Activated T-cell treated with anti-CD3 and anti-CD28 coated beads, Interleukin-2, amount 50 U/mL, for 24 hours (primary cell): ENCODE results near the gene PARD3.

Experiments
- DNase-seq: peaks from one replicate; pipeline ENCODE4 v3.0.0-alpha.2; 2020
- H3K27ac Mint-ChIP-seq: 2 replicates; pipeline ENCODE4 v1.8.0; 2020; ENCODE audit warnings: mild to moderate bottlenecking, mixed read lengths
- H3K27me3 Mint-ChIP-seq: 2 replicates; pipeline ENCODE4 v1.8.0; 2020; ENCODE audit warnings: mixed read lengths
- H3K36me3 Mint-ChIP-seq: 2 replicates; pipeline ENCODE4 v1.8.0; 2020; ENCODE audit warnings: low read depth, mixed read lengths
- H3K4me1 Mint-ChIP-seq: 2 replicates; pipeline ENCODE4 v1.8.0; 2020; ENCODE audit warnings: low read depth, mixed read lengths
- H3K4me3 Mint-ChIP-seq: 2 replicates; pipeline ENCODE4 v1.8.0; 2020; ENCODE audit warnings: mild to moderate bottlenecking, moderate library complexity, mixed read lengths
- H3K9me3 Mint-ChIP-seq: 2 replicates; pipeline ENCODE4 v1.8.0; 2020; ENCODE audit warnings: mixed read lengths

Gene PARD3

DNA sequence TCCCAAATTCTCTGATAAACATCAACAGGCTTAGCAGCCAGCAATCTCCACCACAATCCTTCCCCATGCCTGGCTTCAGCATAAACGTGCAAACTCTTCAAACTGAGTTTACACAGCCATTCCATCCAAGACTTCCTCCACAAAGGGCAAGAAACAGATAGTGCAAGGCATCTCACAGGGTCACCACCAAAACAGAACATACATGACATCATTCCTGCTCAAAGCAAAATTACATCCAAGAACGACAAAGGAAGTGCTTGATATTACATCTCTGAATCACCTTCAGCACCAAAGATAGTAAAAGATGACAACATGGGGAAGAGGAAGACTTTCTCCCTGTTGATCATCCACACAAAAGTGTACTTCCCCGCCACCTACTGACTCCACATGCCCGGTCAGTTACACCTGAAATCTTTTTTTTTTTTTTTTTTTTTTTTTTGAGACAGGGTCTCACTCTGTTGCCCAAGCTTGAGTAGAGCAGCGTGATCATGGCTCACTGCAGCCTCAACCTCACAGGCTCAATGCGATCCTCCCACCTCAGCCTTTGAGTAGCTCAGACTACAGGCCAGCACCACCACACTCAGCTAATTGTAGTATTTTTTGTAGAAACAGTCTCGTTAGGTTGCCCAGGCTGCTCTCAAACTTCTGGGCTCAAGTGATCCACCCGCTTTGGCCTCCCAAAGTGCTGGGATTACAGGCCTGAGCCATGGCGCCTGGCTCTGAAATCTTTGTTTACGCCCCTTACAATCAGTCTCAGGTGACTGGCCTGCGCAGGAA lies 127.5 kb downstream of the PARD3 start:
- H3K4me1 Mint-ChIP-seq = no peaks in the 10 kb centered on the region
- no peak overlapping the region for H3K4me3 Mint-ChIP-seq
- no peak for DNase-seq
- H3K27ac Mint-ChIP-seq = no peak overlapping the region
- H3K36me3 Mint-ChIP-seq = no peaks in the 10 kb centered on the region
- H3K27me3 Mint-ChIP-seq = peaks cover 4% of the 10 kb centered on the region
- H3K9me3 Mint-ChIP-seq = no peaks in the 10 kb centered on the region

DNA sequence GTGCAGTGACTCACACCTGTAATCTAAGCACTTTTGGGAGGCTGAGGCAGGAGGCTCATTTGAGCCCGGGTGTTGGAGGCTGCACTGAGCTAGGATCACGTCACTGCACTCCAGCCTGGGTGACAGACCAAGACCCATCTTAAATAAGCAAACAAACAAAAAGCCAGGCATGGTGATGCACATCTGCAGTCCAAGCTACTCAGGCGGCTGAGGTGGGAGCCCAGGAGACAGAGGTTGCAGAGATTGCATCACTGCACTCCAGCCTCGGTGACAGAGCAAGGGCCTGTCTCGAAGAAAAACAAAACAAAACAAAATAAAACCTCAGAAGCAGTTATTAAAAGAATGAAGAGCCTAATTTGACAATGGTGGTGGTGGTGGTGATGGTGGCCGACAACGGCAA lies 132.5 kb downstream of the PARD3 start:
- H3K27ac Mint-ChIP-seq = no peak overlapping the region
- no peaks in the 10 kb centered on the region for H3K27me3 Mint-ChIP-seq
- H3K4me3 Mint-ChIP-seq = no peak overlapping the region
- H3K36me3 Mint-ChIP-seq = no peaks in the 10 kb centered on the region
- no peak for DNase-seq
- H3K4me1 Mint-ChIP-seq = no peaks in the 10 kb centered on the region
- no peaks in the 10 kb centered on the region for H3K9me3 Mint-ChIP-seq

DNA sequence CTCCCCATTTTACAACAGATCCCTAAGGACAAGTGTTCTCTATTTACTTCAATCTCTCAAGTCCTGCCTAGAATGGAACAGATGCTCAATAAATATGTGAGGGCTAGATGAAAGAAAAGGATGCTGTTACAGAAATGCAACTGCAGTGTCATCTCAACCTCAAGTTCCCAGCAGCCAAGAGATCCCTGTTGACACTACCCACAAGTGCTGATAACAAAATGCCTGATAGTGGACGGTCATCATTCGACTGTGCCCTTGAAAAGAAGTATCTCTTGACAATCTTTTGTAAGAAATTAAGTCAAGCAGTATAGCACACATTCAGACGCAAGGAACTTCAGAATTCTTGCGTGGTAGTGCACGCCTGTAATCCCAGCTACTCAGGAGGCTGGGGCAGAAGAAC lies 133.2 kb downstream of the PARD3 start:
- no peak for DNase-seq
- H3K4me3 Mint-ChIP-seq = no peak overlapping the region
- H3K27me3 Mint-ChIP-seq = no peaks in the 10 kb centered on the region
- H3K36me3 Mint-ChIP-seq = no peaks in the 10 kb centered on the region
- H3K27ac Mint-ChIP-seq = no peak overlapping the region
- no peaks in the 10 kb centered on the region for H3K9me3 Mint-ChIP-seq
- H3K4me1 Mint-ChIP-seq = no peaks in the 10 kb centered on the region

DNA sequence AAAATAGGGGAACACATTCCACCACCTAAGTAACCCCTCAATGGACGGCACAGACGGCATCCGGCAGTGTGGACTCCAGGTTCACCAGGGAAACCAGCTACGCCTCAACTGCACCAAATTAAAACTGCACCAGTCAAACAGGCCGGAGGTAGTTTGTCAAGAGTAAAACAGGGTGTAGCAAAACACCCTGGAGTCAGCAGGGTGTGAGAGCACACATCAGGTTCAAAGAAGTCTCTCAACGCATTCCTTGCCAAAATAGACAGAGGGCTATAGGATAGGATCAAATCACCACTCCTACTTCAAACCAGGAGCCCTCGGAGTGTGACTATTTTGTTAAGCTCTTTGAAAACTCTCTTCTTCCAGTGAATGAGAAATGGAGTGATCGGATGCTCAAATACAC lies 135.9 kb downstream of the PARD3 start:
- no peaks in the 10 kb centered on the region for H3K9me3 Mint-ChIP-seq
- no peaks in the 10 kb centered on the region for H3K36me3 Mint-ChIP-seq
- no peaks in the 10 kb centered on the region for H3K4me1 Mint-ChIP-seq
- no peak for DNase-seq
- H3K4me3 Mint-ChIP-seq = no peak overlapping the region
- H3K27ac Mint-ChIP-seq = no peak overlapping the region
- peaks cover 14% of the 10 kb centered on the region for H3K27me3 Mint-ChIP-seq

DNA sequence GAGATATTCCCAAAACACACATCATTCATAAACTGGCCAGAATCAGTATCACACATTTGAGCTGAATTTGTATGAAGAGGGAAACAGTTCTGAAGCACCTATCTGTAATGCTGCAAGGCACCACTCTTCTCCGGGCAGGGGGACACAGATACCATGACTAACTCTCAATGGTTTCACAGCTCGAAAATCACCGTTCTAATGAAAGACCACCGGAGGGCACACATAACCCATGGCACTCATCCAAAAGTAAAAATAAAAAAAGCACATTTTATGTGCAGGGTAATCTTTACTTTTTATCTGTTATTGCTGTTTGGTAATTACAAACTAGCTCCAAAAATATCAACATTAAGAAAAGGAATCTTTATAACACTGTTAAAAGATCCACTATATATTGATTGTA lies 137.5 kb downstream of the PARD3 start:
- Mint-ChIP-seq H3K4me3 (no peak overlapping the region), H3K36me3 (no peaks in the 10 kb centered on the region)
- no peak for DNase-seq

DNA sequence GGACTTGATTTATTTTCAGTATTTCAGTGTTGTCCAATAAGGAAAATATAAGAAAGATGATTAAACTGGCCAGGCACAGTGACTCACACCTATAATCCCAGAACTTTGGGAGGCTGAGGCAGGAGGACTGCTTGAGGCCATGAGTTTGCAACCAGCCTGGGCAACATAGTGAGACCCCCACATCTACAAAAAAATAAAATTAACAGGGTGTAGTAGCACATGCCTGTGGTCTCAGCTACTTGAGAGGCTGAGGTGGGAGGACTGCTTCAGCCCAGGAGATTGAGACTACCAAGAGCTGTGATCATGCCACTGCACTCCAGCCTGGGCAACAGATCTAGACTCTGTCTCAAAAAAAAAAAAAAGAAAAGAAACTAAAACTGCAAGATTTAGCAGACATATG lies 138.0 kb downstream of the PARD3 start:
- H3K4me1 Mint-ChIP-seq = no peaks in the 10 kb centered on the region
- H3K27me3 Mint-ChIP-seq = peaks cover 23% of the 10 kb centered on the region
- H3K4me3 Mint-ChIP-seq = no peak overlapping the region
- no peaks in the 10 kb centered on the region for H3K9me3 Mint-ChIP-seq
- no peak overlapping the region for H3K27ac Mint-ChIP-seq
- DNase-seq = no peak
- H3K36me3 Mint-ChIP-seq = no peaks in the 10 kb centered on the region

More for the DNA sequence above, 137.5 kb downstream of the PARD3 start:
- H3K9me3 Mint-ChIP-seq = no peaks in the 10 kb centered on the region
- no peaks in the 10 kb centered on the region for H3K4me1 Mint-ChIP-seq
- H3K27ac Mint-ChIP-seq = no peak overlapping the region
- H3K27me3 Mint-ChIP-seq = peaks cover 23% of the 10 kb centered on the region

DNA sequence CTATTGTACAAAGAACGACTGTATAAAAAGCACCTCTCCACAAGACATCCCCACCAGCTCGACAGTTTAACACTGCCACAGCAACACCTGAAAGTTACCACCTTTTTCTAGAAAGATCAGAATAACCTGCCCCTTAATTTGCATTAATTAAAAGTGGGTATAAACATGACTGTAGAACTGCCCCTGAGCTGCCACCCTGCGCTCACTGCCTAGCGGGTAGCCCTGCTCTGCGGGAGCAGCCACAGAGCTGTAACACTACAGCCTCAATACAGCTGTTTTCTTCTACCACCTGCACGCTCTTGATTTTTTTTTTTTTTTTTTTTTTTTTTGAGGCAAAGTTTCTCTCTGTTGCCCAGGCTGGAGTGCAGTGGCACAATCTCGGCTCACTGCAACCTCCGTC lies 140.9 kb downstream of the PARD3 start:
- Mint-ChIP-seq H3K36me3 (no peaks in the 10 kb centered on the region), H3K4me3 (no peak overlapping the region), H3K27ac (no peak overlapping the region), H3K9me3 (no peaks in the 10 kb centered on the region), H3K4me1 (no peaks in the 10 kb centered on the region), H3K27me3 (peaks cover 23% of the 10 kb centered on the region)
- no peak for DNase-seq

DNA sequence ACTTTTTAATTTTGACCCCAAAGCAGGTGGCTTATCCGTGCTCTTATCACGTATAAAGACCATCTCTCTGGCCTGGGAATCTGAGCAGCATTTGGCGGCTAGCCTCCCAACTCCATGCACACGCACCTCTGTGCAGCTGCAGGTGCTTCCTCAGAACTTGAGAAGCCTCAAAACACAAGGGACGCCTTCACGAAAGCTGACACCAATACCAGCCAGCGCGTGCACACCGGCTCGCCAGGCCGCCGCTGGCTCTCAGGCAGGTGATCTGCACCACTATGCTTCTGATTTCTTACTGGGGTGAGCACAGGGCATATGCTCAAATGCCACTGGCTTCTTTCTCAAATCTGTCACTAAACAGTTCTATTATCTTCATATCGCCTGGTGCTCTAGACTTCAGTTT lies 145.0 kb downstream of the PARD3 start:
- no peak overlapping the region for H3K4me3 Mint-ChIP-seq
- H3K27ac Mint-ChIP-seq = no peak overlapping the region

DNA sequence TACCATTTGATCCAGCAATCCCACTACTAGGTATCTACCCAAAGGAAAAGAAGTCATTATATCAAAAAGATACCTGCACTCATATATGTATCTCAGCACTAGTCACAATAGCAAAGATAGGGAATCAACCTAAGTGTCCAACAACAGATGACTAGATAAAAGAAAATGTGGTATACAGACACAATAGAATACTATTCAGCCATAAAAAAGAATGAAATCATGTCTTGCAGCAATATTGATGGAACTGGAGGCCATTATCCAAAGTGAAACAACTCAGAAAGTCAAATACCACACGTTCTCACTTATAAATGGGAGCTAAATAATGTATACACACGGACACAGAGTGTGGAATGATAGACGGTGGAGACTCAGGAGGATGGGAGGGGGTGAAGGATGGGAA lies 146.0 kb downstream of the PARD3 start:
- Mint-ChIP-seq H3K36me3 (no peaks in the 10 kb centered on the region), H3K27ac (no peak overlapping the region), H3K4me3 (no peak overlapping the region), H3K4me1 (no peaks in the 10 kb centered on the region), H3K9me3 (no peaks in the 10 kb centered on the region), H3K27me3 (peaks cover 9% of the 10 kb centered on the region)
- no peak for DNase-seq

More for the DNA sequence above, 145.0 kb downstream of the PARD3 start:
- H3K36me3 Mint-ChIP-seq = no peaks in the 10 kb centered on the region
- H3K27me3 Mint-ChIP-seq = peaks cover 13% of the 10 kb centered on the region
- H3K9me3 Mint-ChIP-seq = no peaks in the 10 kb centered on the region
- H3K4me1 Mint-ChIP-seq = no peaks in the 10 kb centered on the region
- no peak for DNase-seq

DNA sequence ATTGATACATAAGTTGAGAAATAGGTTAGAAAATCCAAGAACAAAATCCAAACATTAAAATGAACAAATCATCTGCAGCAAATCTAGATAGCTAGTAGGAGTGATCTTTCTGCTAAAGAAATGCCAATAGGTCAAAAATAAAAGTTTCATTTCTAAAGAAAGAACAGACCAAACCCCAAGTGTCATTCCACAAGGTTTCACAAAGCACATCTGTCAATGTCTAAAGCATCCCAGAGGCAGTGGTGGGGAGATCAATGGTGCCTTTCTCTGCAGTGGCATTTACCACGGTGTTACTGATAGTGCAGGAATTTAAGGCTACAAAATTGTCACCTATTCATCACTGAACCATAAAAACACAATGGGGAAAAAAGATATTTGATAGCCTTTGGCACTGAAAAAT lies 147.9 kb downstream of the PARD3 start:
- no peaks in the 10 kb centered on the region for H3K9me3 Mint-ChIP-seq
- H3K4me1 Mint-ChIP-seq = no peaks in the 10 kb centered on the region
- H3K36me3 Mint-ChIP-seq = no peaks in the 10 kb centered on the region
- H3K27me3 Mint-ChIP-seq = no peaks in the 10 kb centered on the region
- no peak overlapping the region for H3K27ac Mint-ChIP-seq
- DNase-seq = no peak
- no peak overlapping the region for H3K4me3 Mint-ChIP-seq

DNA sequence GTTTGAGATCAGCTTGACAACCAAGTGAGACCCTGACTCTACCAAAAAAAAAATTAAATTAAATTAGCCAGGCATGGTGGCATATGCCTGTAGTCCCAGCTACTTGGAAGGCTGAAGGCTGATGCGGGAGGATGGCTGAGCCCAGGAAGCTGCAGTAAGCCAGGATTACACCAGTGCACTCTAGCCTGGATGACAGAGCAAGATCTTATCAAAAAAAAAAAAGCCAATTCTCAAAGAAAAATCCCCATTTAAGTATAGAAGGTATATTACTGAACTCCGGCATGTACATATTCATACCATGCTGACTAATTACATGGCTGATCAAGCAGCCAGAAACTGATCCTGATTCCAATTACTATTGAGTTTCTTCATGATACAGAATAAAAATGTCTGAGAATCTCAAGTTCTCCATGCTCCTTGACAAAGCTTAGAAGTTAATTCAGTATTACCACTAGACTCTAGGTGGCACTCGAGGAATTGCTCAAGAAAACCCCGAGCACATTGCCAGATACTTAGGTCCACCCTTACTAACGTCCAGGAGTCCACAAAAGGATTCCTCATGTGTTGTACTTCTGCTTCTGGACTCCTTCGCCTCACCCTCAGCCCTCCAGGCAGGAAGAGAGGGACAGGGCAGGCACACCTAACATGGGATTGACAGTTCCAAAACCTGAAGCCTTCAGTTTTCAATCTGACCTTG lies 148.9 kb downstream of the PARD3 start:
- H3K27me3 Mint-ChIP-seq = no peaks in the 10 kb centered on the region
- H3K4me3 Mint-ChIP-seq = no peak overlapping the region
- H3K9me3 Mint-ChIP-seq = no peaks in the 10 kb centered on the region
- H3K4me1 Mint-ChIP-seq = no peaks in the 10 kb centered on the region
- DNase-seq = no peak
- H3K36me3 Mint-ChIP-seq = no peaks in the 10 kb centered on the region
- no peak overlapping the region for H3K27ac Mint-ChIP-seq

DNA sequence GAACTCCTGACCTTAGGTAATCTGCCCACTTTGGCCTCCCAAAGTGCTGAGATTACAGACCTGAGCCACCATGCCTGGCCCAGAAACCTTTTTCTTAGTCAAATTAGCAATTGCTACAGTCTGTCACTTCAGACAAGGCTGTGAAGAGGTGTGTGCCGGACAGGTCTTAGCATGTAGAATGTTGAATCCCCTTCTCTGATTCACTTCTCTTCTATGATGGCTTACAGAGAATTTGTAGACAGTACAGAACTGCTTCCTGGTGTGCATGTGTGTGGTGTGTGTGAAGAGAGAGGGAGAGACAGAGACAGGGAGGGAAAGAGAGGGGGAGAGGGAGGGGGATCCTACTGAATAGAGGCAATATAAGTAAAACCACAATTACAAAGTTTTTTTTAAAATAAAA lies 150.4 kb downstream of the PARD3 start:
- no peaks in the 10 kb centered on the region for H3K36me3 Mint-ChIP-seq
- H3K9me3 Mint-ChIP-seq = no peaks in the 10 kb centered on the region
- no peak overlapping the region for H3K27ac Mint-ChIP-seq
- no peak for DNase-seq
- no peaks in the 10 kb centered on the region for H3K27me3 Mint-ChIP-seq
- H3K4me3 Mint-ChIP-seq = no peak overlapping the region
- H3K4me1 Mint-ChIP-seq = no peaks in the 10 kb centered on the region

DNA sequence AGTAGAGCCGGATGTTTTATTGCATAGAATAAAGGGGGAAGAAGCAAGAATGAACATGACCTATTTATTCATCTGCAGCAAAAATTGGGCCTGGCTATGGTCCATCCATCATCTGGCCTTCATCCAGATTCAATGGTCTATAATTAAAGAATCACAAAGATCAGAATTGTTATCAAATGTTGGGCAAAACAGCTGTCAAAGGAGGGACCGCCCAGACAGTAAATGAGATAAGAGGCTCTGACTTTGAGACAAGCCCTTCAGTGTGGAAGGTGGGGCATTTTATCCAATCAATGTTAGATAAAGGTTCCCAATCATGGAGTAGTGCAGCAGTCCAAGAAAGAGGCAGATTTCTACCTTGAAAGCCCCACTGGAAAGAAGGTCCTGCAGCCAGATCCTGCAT lies 153.5 kb downstream of the PARD3 start:
- Mint-ChIP-seq H3K4me1 (no peaks in the 10 kb centered on the region), H3K27me3 (no peaks in the 10 kb centered on the region), H3K9me3 (no peaks in the 10 kb centered on the region), H3K36me3 (no peaks in the 10 kb centered on the region), H3K27ac (no peak overlapping the region), H3K4me3 (no peak overlapping the region)
- DNase-seq = no peak

DNA sequence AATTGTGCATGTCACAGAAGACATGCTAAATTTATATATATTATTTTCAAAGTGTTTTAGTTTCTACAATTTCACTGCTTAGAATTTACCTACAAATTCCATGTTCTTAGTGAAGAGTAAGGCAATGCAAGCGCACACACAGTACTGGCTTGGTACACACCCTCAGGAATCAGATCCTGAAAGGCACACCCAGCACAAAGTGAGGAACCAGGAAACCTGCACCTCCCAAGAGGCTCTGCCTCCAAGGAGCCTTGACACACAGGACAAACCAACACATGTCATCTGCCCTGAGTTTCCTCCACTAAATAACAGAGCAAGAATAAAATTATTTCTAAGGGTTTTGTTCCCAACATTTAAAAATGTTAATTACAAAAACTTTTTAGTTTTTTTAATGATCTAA lies 156.2 kb downstream of the PARD3 start:
- Mint-ChIP-seq H3K27ac (no peak overlapping the region), H3K36me3 (no peaks in the 10 kb centered on the region), H3K27me3 (peaks cover 5% of the 10 kb centered on the region), H3K4me3 (no peak overlapping the region), H3K4me1 (no peaks in the 10 kb centered on the region), H3K9me3 (no peaks in the 10 kb centered on the region)
- no peak for DNase-seq

DNA sequence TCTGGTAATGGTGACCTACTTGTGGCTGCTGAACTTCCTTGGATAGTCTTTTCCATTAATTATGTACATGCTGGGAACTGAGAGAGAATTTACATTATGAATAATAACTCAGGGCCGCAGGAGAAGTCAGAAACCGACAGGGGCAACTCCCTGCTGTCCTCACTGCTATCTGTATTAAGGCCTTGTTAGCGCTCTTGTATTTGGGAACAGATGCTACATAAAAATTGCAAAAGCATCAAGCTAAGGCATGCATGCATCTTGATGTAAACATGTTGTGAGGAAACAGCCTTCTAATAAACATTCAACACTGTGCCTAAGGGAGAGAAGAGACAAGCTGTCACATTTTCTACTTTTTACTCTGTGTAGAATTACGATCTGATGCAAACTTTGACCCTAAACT lies 158.4 kb downstream of the PARD3 start:
- no peaks in the 10 kb centered on the region for H3K9me3 Mint-ChIP-seq
- no peaks in the 10 kb centered on the region for H3K4me1 Mint-ChIP-seq
- H3K4me3 Mint-ChIP-seq = no peak overlapping the region
- DNase-seq = no peak
- H3K27ac Mint-ChIP-seq = no peak overlapping the region
- H3K36me3 Mint-ChIP-seq = no peaks in the 10 kb centered on the region
- peaks cover 5% of the 10 kb centered on the region for H3K27me3 Mint-ChIP-seq
